Neuronal stem cell (in vitro differentiated cells): ENCODE data around the gene VWA8.

Experiments
- DNase-seq: peaks from one replicate; pipeline ENCODE4 v3.0.0-alpha.2; 2013; ENCODE audit warnings: low spot score
- H2AFZ ChIP-seq: one replicate; pipeline ENCODE4 v1.6.1; 2013; ENCODE audit warnings: mild to moderate bottlenecking, low read length, inconsistent platforms
- H2AK5ac ChIP-seq: 2 replicates; pipeline ENCODE4 v1.6.1; 2013; ENCODE audit warnings: low read depth, mild to moderate bottlenecking, inconsistent platforms, low read length, moderate library complexity, mixed read lengths
- H2BK120ac ChIP-seq: 2 replicates; pipeline ENCODE4 v1.6.1; 2013; ENCODE audit warnings: low read depth, mild to moderate bottlenecking, inconsistent platforms, low read length, moderate library complexity, mixed read lengths
- H2BK12ac ChIP-seq: one replicate; pipeline ENCODE4 v1.6.1; 2013; ENCODE audit warnings: low read length, inconsistent platforms
- H2BK15ac ChIP-seq: 2 replicates; pipeline ENCODE4 v1.6.1; 2013; ENCODE audit warnings: mild to moderate bottlenecking, low read length, inconsistent platforms, mixed read lengths
- H2BK5ac ChIP-seq: one replicate; pipeline ENCODE4 v1.6.1; 2013; ENCODE audit warnings: inconsistent platforms, mild to moderate bottlenecking, low read length, moderate library complexity
- H3K14ac ChIP-seq: one replicate; pipeline ENCODE4 v1.6.1; 2013; ENCODE audit warnings: low read length, inconsistent platforms
- H3K18ac ChIP-seq: 2 replicates; pipeline ENCODE4 v1.6.1; 2013; ENCODE audit warnings: low read length, inconsistent platforms
- H3K23ac ChIP-seq: 2 replicates; pipeline ENCODE4 v1.6.1; 2013; ENCODE audit warnings: low read depth, mild to moderate bottlenecking, mixed read lengths, low read length, inconsistent platforms; ENCODE audit not compliant: poor library complexity
- H3K27ac ChIP-seq: replicated peaks from 3 replicates; pipeline ENCODE4 v1.5.1; 2013; ENCODE audit warnings: low read length, inconsistent platforms
- H3K27me3 ChIP-seq, 3 experiments: 2 replicates each; pipeline ENCODE4 v1.6.1; 2013; ENCODE audit warnings: low read length in 3 of 3, mild to moderate bottlenecking in 2 of 3, inconsistent platforms in 1 of 3, low read depth in 1 of 3, mixed read lengths in 1 of 3, moderate library complexity in 1 of 3; ENCODE audit not compliant: control insufficient read depth in 3 of 3, insufficient read depth in 3 of 3
- H3K36me3 ChIP-seq, 2 donors: replicated peaks in 1 of 2; 2 replicates each; pipeline ENCODE4 v1.6.1; 2013; ENCODE audit warnings: low read length in 2 of 2; ENCODE audit not compliant: control insufficient read depth in 2 of 2, insufficient read depth in 2 of 2
- H3K4ac ChIP-seq: 2 replicates; pipeline ENCODE4 v1.6.1; 2013; ENCODE audit warnings: inconsistent platforms, mild to moderate bottlenecking, low read length, moderate library complexity
- H3K4me1 ChIP-seq, 2 donors: 1 replicate in 1 of 2; 2 replicates in 1 of 2; pipeline ENCODE4 v1.6.1; 2013; ENCODE audit warnings: low read length in 2 of 2, low read depth in 1 of 2; ENCODE audit not compliant: control insufficient read depth in 2 of 2, insufficient read depth in 1 of 2
- H3K4me2 ChIP-seq: one replicate; pipeline ENCODE4 v1.6.1; 2013; ENCODE audit warnings: mild to moderate bottlenecking, low read length, inconsistent platforms; ENCODE audit not compliant: insufficient read depth, poor library complexity, severe bottlenecking
- H3K4me3 ChIP-seq, 2 donors: 2 replicates each; pipeline ENCODE4 v1.5.1; 2013; ENCODE audit warnings: low read length in 2 of 2, mild to moderate bottlenecking in 2 of 2, inconsistent platforms in 1 of 2, moderate library complexity in 1 of 2
- H3K79me1 ChIP-seq: one replicate; pipeline ENCODE4 v1.6.1; 2013; ENCODE audit warnings: low read depth, mild to moderate bottlenecking, inconsistent platforms, low read length, moderate library complexity
- H3K9ac ChIP-seq: one replicate; pipeline ENCODE4 v1.6.1; 2013; ENCODE audit warnings: mild to moderate bottlenecking, low read depth, low read length, inconsistent platforms; ENCODE audit not compliant: poor library complexity
- H3K9me3 ChIP-seq, 2 donors: replicated peaks in 1 of 2; 2 replicates each; pipeline versions ENCODE3 to v1.6.1; 2013; ENCODE audit warnings: low read length in 2 of 2, mild to moderate bottlenecking in 2 of 2, inconsistent platforms in 1 of 2, low read depth in 1 of 2, mixed read lengths in 1 of 2, moderate library complexity in 1 of 2; ENCODE audit not compliant: control insufficient read depth in 2 of 2, insufficient read depth in 1 of 2
- H4K8ac ChIP-seq: one replicate; pipeline ENCODE4 v1.6.1; 2013; ENCODE audit warnings: low read depth, mild to moderate bottlenecking, inconsistent platforms, low read length, moderate library complexity
- H4K91ac ChIP-seq: one replicate; pipeline ENCODE4 v1.6.1; 2013; ENCODE audit warnings: low read length, low read depth, mild to moderate bottlenecking, inconsistent platforms; ENCODE audit not compliant: poor library complexity
- WGBS, 2 donors: extraction: QIAGEN DNeasy Blood & Tissue Kit; methylation state at CpG; one replicate each; pipeline ENCODE4 v1.1.7; 2013; ENCODE audit warnings: missing lambda C conversion rate in 2 of 2, mixed read lengths in 1 of 2; ENCODE audit not compliant: insufficient read length in 2 of 2, insufficient replicate concordance in 1 of 2; ENCODE audit errors: extremely low coverage in 2 of 2; 5-methylcytosine and 5-hydroxymethylcytosine counted together

Gene VWA8

GRCh38 chr13:41641961-41642360, 318.9 kb downstream of the VWA8 start:
- Histone ChIP-seq H2AFZ (no peak overlapping the region), H3K4me1 (peaks cover 6 to 23% of the 10 kb centered on the region in 2 donors), H3K9ac (no peak overlapping the region), H3K9me3 (no peaks in the 10 kb centered on the region), H3K14ac (no peak overlapping the region), H3K27ac (no peak overlapping the region), H2BK5ac (no peak overlapping the region), H3K79me1 (no peaks in the 10 kb centered on the region), H4K8ac (no peak overlapping the region), H3K4ac (no peak overlapping the region), H3K4me2 (no peak overlapping the region), H3K36me3 (no peaks in the 10 kb centered on the region), H2AK5ac (no peak overlapping the region), H2BK15ac (no peak overlapping the region), H3K23ac (no peak overlapping the region), H3K18ac (no peak overlapping the region), H4K91ac (no peak overlapping the region), H2BK120ac (no peak overlapping the region), H3K27me3 (no peaks in the 10 kb centered on the region), H3K4me3 (no peak overlapping the region), H2BK12ac (no peak overlapping the region)
- WGBS, 2 donors, result no CpG with 5 or more reads among the region's 4 CpGs
- DNase-seq, result no peak

- Histone ChIP-seq H3K23ac (no peak overlapping the region), H3K9ac (no peak overlapping the region), H3K4me3 (no peak overlapping the region), H3K79me1 (no peaks in the 10 kb centered on the region), H3K4me2 (no peak overlapping the region), H3K27me3 (no peaks in the 10 kb centered on the region), H3K36me3 (no peaks in the 10 kb centered on the region), H3K4me1 (peaks cover 6 to 23% of the 10 kb centered on the region in 2 donors), H3K9me3 (no peaks in the 10 kb centered on the region), H4K8ac (no peak overlapping the region), H3K27ac (no peak overlapping the region), H3K18ac (no peak overlapping the region), H3K4ac (no peak overlapping the region), H3K14ac (no peak overlapping the region), H2AK5ac (no peak overlapping the region), H2BK120ac (no peak overlapping the region), H2BK5ac (no peak overlapping the region), H4K91ac (no peak overlapping the region), H2BK12ac (no peak overlapping the region), H2AFZ (no peak overlapping the region), H2BK15ac (no peak overlapping the region)
- WGBS, 2 donors, result no CpG with 5 or more reads among the region's 1 CpG
- no peak for DNase-seq
Measured at GRCh38 chr13:41641429-41641828, 319.5 kb downstream of the VWA8 start.

GRCh38 chr13:41639955-41640780, 320.7 kb downstream of the VWA8 start:
- H3K9me3 ChIP-seq, result no peaks in the 10 kb centered on the region
- WGBS, 2 donors, result no CpG with 5 or more reads among the region's 4 CpGs

GRCh38 chr13:41639237-41639904, 321.5 kb downstream of the VWA8 start:
- Histone ChIP-seq H4K8ac (no peak overlapping the region), H3K4me2 (no peak overlapping the region), H3K4ac (no peak overlapping the region), H4K91ac (no peak overlapping the region), H3K9me3 (no peaks in the 10 kb centered on the region), H3K27me3 (no peaks in the 10 kb centered on the region), H2BK120ac (no peak overlapping the region), H2BK5ac (no peak overlapping the region), H3K23ac (no peak overlapping the region), H3K27ac (no peak overlapping the region), H3K4me1 (peaks cover 5 to 23% of the 10 kb centered on the region in 2 donors), H2AFZ (no peak overlapping the region), H3K18ac (no peak overlapping the region), H3K14ac (no peak overlapping the region), H3K9ac (no peak overlapping the region), H2AK5ac (no peak overlapping the region), H3K36me3 (no peaks in the 10 kb centered on the region), H3K79me1 (no peaks in the 10 kb centered on the region), H2BK12ac (no peak overlapping the region), H2BK15ac (no peak overlapping the region), H3K4me3 (no peak overlapping the region)
- DNase-seq, result no peak
- no CpG with 5 or more reads among the region's 7 CpGs for whole genome bisulfite sequencing, 2 donors

More at GRCh38 chr13:41639955-41640780, 320.7 kb downstream of the VWA8 start:
- no peak overlapping the region for H3K14ac ChIP-seq
- H2BK5ac ChIP-seq, result no peak overlapping the region
- H2BK12ac ChIP-seq, result no peak overlapping the region
- no peaks in the 10 kb centered on the region for H3K79me1 ChIP-seq
- peaks cover 6 to 23% of the 10 kb centered on the region in 2 donors for H3K4me1 ChIP-seq
- no peak overlapping the region for H2BK15ac ChIP-seq
- H3K4ac ChIP-seq, result no peak overlapping the region
- H4K91ac ChIP-seq, result no peak overlapping the region
- H3K27me3 ChIP-seq, result no peaks in the 10 kb centered on the region
- H3K36me3 ChIP-seq, result no peaks in the 10 kb centered on the region
- H3K23ac ChIP-seq, result no peak overlapping the region
- DNase-seq, result no peak
- H3K27ac ChIP-seq, result no peak overlapping the region
- no peak overlapping the region for H2BK120ac ChIP-seq
- no peak overlapping the region for H4K8ac ChIP-seq
- no peak overlapping the region for H3K18ac ChIP-seq
- no peak overlapping the region for H3K4me2 ChIP-seq
- no peak overlapping the region for H2AFZ ChIP-seq
- H3K4me3 ChIP-seq, result no peak overlapping the region
- no peak overlapping the region for H3K9ac ChIP-seq
- no peak overlapping the region for H2AK5ac ChIP-seq
